ENCODE data around the gene GRB10.
A peak's percentile ranks its signal among the peaks of the same experiment; 100 is the strongest.

The GRB10 gene

GRCh38 chr7:50771120-50772002 is 11.3 kb downstream of the GRB10 start:
- no peaks in the 10 kb centered on the region for H3K27me3 ChIP-seq (ENCODE audit: control insufficient read depth, insufficient read depth, low read length)
- no peaks in the 10 kb centered on the region for H3K36me3 ChIP-seq (ENCODE audit: control insufficient read depth, low read depth, low read length)
- no peak overlapping the region for H3K9ac ChIP-seq (ENCODE audit: low read length)
- H3K9me3 ChIP-seq (ENCODE audit: control insufficient read depth, low read depth, low read length) = no peaks in the 10 kb centered on the region
- H3K4me1 ChIP-seq (ENCODE audit: control insufficient read depth, low read depth, low read length) = peaks cover 20% of the 10 kb centered on the region
- H3K27ac ChIP-seq (ENCODE audit: low read length) = no peak overlapping the region
- no peak overlapping the region for H3K4me3 ChIP-seq (ENCODE audit: low read length)

DNA sequence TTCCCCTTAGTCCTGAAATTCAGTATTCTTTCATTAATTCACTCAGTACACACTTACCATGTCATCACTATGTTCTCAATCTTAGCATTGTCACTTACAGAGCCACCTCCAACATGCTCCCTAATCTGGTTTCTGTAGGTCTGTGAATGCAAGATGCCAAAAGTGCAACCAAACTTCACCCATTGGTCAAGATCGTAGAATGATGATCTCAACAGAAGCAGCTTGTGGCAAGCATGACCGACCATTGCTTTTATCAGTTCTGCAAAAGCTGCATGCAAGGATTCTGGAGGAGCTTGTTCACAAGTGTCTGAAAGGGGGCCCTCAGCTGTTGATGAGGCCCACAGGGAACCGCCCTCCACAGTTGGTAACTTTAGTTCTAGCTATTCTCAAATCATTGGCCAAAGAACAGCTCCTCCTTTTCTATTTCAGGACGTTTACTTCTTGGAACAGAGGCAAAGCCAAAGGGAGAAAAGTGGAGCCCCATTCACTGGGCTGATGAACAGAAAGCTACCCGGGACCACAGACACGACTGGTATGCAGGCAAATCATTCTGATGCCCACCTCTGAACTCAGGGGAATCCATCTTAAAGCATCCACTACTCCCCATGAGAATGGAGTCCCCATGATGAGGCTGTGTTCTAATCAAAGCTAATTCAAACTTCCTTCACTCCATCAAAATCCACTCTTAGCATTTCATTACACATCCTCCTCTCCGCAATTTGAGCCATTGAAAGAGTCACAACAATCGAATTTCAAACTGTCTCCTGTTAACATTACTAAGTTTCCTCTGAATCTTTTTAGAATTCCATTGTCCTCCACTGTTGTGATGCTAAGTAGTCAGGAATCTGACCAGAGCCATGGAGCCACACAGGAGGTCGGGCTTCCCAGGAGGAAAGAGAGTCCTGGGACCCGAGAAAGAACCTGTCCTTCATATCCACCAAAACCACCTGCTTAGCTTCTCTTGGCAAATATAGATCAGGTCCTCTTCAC is 13.9 kb downstream of the GRB10 start:
- no peak overlapping the region for H3K27ac ChIP-seq (ENCODE audit: low read length)
- H3K4me3 ChIP-seq (ENCODE audit: low read length) = peak overlapping the region; percentile 6
- H3K36me3 ChIP-seq (ENCODE audit: control insufficient read depth, low read depth, low read length) = no peaks in the 10 kb centered on the region
- no peaks in the 10 kb centered on the region for H3K9me3 ChIP-seq (ENCODE audit: control insufficient read depth, low read depth, low read length)
- peaks cover 19% of the 10 kb centered on the region for H3K4me1 ChIP-seq (ENCODE audit: control insufficient read depth, low read depth, low read length)
- no peaks in the 10 kb centered on the region for H3K27me3 ChIP-seq (ENCODE audit: control insufficient read depth, insufficient read depth, low read length)
- H3K9ac ChIP-seq (ENCODE audit: low read length) = no peak overlapping the region

GRCh38 chr7:50766849-50767207 is 15.9 kb downstream of the GRB10 start:
- H3K27me3 ChIP-seq (ENCODE audit: control insufficient read depth, insufficient read depth, low read length) = no peaks in the 10 kb centered on the region
- no peak overlapping the region for H3K4me3 ChIP-seq (ENCODE audit: low read length)
- H3K36me3 ChIP-seq (ENCODE audit: control insufficient read depth, low read depth, low read length) = no peaks in the 10 kb centered on the region
- no peak overlapping the region for H3K27ac ChIP-seq (ENCODE audit: low read length)
- no peak overlapping the region for H3K9ac ChIP-seq (ENCODE audit: low read length)
- H3K4me1 ChIP-seq (ENCODE audit: control insufficient read depth, low read depth, low read length) = peaks cover 23% of the 10 kb centered on the region
- no peaks in the 10 kb centered on the region for H3K9me3 ChIP-seq (ENCODE audit: control insufficient read depth, low read depth, low read length)

- Histone ChIP-seq H3K9ac (ENCODE audit: low read length) (no peak overlapping the region), H3K9me3 (ENCODE audit: control insufficient read depth, low read depth, low read length) (no peaks in the 10 kb centered on the region), H3K27ac (ENCODE audit: low read length) (no peak overlapping the region), H3K4me1 (ENCODE audit: control insufficient read depth, low read depth, low read length) (peaks cover 24% of the 10 kb centered on the region), H3K4me3 (ENCODE audit: low read length) (no peak overlapping the region), H3K27me3 (ENCODE audit: control insufficient read depth, insufficient read depth, low read length) (no peaks in the 10 kb centered on the region), H3K36me3 (ENCODE audit: control insufficient read depth, low read depth, low read length) (no peaks in the 10 kb centered on the region)
Observed at GRCh38 chr7:50766106-50766848, 16.4 kb downstream of the GRB10 start.

DNA sequence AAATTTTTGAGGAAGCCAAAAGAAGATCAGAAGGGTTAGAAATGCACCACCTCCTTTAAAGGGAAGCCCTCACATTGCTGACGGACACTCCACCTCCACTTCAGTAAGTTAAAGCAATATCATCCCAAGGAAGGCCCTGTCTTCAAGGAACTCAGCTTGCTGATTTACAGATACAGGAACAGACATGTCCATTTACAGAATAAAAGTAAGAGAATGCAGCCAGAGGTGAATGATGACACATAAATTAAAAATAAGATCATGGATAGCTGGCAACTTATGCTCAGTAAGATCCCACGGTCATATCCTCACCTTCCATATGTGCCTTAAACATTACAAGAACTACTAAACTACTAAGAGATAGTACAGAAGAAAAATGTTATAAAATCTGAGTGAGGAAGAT is 20.4 kb downstream of the GRB10 start:
- H3K9ac ChIP-seq (ENCODE audit: low read length) = no peak overlapping the region
- H3K27ac ChIP-seq (ENCODE audit: low read length) = no peak overlapping the region

GRCh38 chr7:50761713-50762112 is 21.0 kb downstream of the GRB10 start:
- Histone ChIP-seq H3K27me3 (ENCODE audit: control insufficient read depth, insufficient read depth, low read length) (no peaks in the 10 kb centered on the region), H3K9me3 (ENCODE audit: control insufficient read depth, low read depth, low read length) (no peaks in the 10 kb centered on the region), H3K9ac (ENCODE audit: low read length) (no peak overlapping the region), H3K27ac (ENCODE audit: low read length) (no peak overlapping the region), H3K4me3 (ENCODE audit: low read length) (no peak overlapping the region), H3K36me3 (ENCODE audit: control insufficient read depth, low read depth, low read length) (no peaks in the 10 kb centered on the region), H3K4me1 (ENCODE audit: control insufficient read depth, low read depth, low read length) (peaks cover 13% of the 10 kb centered on the region)

More for the DNA sequence above, 20.4 kb downstream of the GRB10 start:
- H3K36me3 ChIP-seq (ENCODE audit: control insufficient read depth, low read depth, low read length) = no peaks in the 10 kb centered on the region
- no peaks in the 10 kb centered on the region for H3K27me3 ChIP-seq (ENCODE audit: control insufficient read depth, insufficient read depth, low read length)
- H3K4me3 ChIP-seq (ENCODE audit: low read length) = no peak overlapping the region
- peaks cover 14% of the 10 kb centered on the region for H3K4me1 ChIP-seq (ENCODE audit: control insufficient read depth, low read depth, low read length)
- no peaks in the 10 kb centered on the region for H3K9me3 ChIP-seq (ENCODE audit: control insufficient read depth, low read depth, low read length)

DNA sequence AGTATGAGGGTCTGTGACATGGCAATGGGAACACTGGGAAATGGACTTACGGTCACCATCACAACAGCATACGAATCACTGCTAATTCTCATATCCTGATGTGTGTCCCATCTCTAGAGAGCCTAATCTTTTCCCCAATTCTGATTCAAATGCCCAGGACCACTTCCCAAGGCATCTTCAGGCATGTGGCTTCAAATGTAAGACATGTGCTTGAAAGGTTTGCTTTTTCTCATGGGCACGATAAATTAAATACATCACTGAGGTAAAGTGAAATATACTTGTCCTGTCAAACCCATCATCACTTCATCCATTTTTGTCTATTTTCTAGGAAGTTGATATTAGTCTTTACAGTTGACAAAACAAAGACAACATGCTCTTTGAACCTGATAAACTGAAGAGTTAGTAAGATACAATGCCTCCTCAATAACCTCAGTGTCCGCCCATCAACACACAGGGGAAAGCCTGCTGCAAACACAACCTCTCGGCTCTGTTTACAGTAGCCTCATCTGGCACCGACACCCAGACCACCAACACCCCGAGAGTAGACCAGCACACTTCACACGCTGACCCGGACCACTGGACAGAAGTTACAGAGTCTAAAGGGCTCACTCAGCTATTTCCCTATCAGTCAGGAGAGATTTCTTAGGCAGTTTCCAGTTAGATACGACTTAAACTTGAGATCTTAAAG is 24.8 kb downstream of the GRB10 start:
- H3K4me1 ChIP-seq (ENCODE audit: control insufficient read depth, low read depth, low read length) = peaks cover 6% of the 10 kb centered on the region
- no peaks in the 10 kb centered on the region for H3K9me3 ChIP-seq (ENCODE audit: control insufficient read depth, low read depth, low read length)
- H3K9ac ChIP-seq (ENCODE audit: low read length) = no peak overlapping the region
- H3K4me3 ChIP-seq (ENCODE audit: low read length) = no peak overlapping the region
- no peak overlapping the region for H3K27ac ChIP-seq (ENCODE audit: low read length)
- no peaks in the 10 kb centered on the region for H3K36me3 ChIP-seq (ENCODE audit: control insufficient read depth, low read depth, low read length)
- H3K27me3 ChIP-seq (ENCODE audit: control insufficient read depth, insufficient read depth, low read length) = no peaks in the 10 kb centered on the region

- Histone ChIP-seq H3K36me3 (ENCODE audit: control insufficient read depth, low read depth, low read length) (no peaks in the 10 kb centered on the region), H3K27me3 (ENCODE audit: control insufficient read depth, insufficient read depth, low read length) (no peaks in the 10 kb centered on the region), H3K4me1 (ENCODE audit: control insufficient read depth, low read depth, low read length) (no peaks in the 10 kb centered on the region), H3K4me3 (ENCODE audit: low read length) (no peak overlapping the region), H3K9me3 (ENCODE audit: control insufficient read depth, low read depth, low read length) (no peaks in the 10 kb centered on the region), H3K27ac (ENCODE audit: low read length) (no peak overlapping the region), H3K9ac (ENCODE audit: low read length) (no peak overlapping the region)
Observed at GRCh38 chr7:50756180-50756579, 26.5 kb downstream of the GRB10 start.

DNA sequence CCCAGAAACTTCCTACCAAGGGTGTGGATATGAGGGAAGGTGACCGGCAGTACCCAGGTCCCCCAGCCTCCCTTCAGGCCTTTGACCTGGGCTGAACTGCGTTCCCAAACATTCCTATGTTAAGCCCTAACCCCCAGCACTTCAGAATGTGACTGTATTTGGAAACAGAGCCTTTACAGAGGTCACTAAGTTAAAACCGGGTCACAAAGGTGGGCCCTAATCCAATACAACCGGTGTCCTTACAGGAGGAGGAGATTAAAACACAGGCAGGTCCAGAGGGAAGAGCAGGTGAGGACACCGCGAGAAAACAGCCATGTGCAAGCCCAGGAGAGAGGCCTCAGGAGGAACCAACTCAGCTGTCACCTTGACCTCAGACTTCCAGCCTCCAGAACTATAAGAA is 28.0 kb downstream of the GRB10 start:
- Histone ChIP-seq H3K4me3 (ENCODE audit: low read length) (no peak overlapping the region), H3K4me1 (ENCODE audit: control insufficient read depth, low read depth, low read length) (no peaks in the 10 kb centered on the region), H3K9ac (ENCODE audit: low read length) (no peak overlapping the region), H3K27me3 (ENCODE audit: control insufficient read depth, insufficient read depth, low read length) (no peaks in the 10 kb centered on the region), H3K9me3 (ENCODE audit: control insufficient read depth, low read depth, low read length) (no peaks in the 10 kb centered on the region), H3K27ac (ENCODE audit: low read length) (no peak overlapping the region), H3K36me3 (ENCODE audit: control insufficient read depth, low read depth, low read length) (no peaks in the 10 kb centered on the region)

DNA sequence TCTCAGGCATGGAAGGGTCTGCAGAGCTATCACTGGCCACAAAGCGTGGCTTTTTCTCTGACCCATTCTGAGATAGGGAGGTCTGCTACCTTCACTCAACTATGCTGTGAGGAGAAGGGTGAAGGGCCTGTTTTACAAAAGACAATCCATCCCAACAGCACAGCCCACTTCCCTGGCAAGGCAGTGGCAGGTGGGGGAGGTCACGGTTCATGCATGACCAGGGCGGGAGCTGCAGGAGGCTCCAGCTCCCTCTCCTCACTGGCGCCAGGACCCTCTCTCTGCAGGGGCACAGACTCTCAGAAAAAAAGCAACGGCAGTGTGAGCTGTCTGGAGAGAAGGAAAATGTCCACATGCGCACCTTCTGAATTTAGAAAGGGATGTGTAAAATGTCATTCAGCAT is 28.5 kb downstream of the GRB10 start:
- no peaks in the 10 kb centered on the region for H3K9me3 ChIP-seq (ENCODE audit: control insufficient read depth, low read depth, low read length)
- H3K4me1 ChIP-seq (ENCODE audit: control insufficient read depth, low read depth, low read length) = no peaks in the 10 kb centered on the region
- no peak overlapping the region for H3K27ac ChIP-seq (ENCODE audit: low read length)
- no peaks in the 10 kb centered on the region for H3K27me3 ChIP-seq (ENCODE audit: control insufficient read depth, insufficient read depth, low read length)
- H3K9ac ChIP-seq (ENCODE audit: low read length) = no peak overlapping the region
- H3K4me3 ChIP-seq (ENCODE audit: low read length) = no peak overlapping the region
- H3K36me3 ChIP-seq (ENCODE audit: control insufficient read depth, low read depth, low read length) = no peaks in the 10 kb centered on the region

GRCh38 chr7:50752422-50752821 is 30.3 kb downstream of the GRB10 start:
- Histone ChIP-seq H3K4me3 (ENCODE audit: low read length) (no peak overlapping the region), H3K4me1 (ENCODE audit: control insufficient read depth, low read depth, low read length) (no peaks in the 10 kb centered on the region), H3K36me3 (ENCODE audit: control insufficient read depth, low read depth, low read length) (no peaks in the 10 kb centered on the region), H3K27ac (ENCODE audit: low read length) (no peak overlapping the region), H3K9me3 (ENCODE audit: control insufficient read depth, low read depth, low read length) (no peaks in the 10 kb centered on the region), H3K27me3 (ENCODE audit: control insufficient read depth, insufficient read depth, low read length) (no peaks in the 10 kb centered on the region), H3K9ac (ENCODE audit: low read length) (no peak overlapping the region)
